Kidney capillary endothelial cell (primary cell): Measurements from ENCODE around the gene DBNDD2.

Source experiments
- DNase-seq: peaks from one replicate; pipeline ENCODE4 v3.0.0-alpha.2; 2018; ENCODE audit warnings: low spot score

Gene DBNDD2

DNA sequence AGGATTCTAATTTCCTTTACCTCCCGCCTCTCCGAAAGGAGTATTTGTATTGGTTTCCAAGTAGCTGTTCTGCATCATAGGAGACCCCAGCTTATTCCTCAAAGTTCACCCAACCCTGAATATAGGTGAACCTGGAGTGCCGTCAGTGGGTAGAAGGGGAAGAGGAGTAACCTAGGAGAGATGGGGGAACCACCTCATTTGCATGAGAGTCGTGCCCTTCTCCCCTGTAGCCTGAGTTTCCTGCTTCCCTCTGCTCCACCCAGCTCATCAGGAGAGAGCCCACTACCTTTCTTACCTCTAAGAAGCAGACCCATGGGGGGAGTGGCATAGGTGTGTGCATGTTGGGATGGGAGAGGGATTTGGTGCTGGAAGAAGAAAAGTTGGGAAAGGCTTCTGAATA, 44.1 kb downstream of the DBNDD2 start:
- DNase-seq: no peak

- no peak for DNase-seq
Observed at GRCh38 chr20:45452772-45453691, 44.9 kb downstream of the DBNDD2 start.

GRCh38 chr20:45456632-45457031, 48.5 kb downstream of the DBNDD2 start:
- DNase-seq: no peak

GRCh38 chr20:45459606-45460005, 51.5 kb downstream of the DBNDD2 start:
- no peak for DNase-seq
